Caco-2 (cell line): Measurements from ENCODE around the gene MALAT1. TPM values are rescaled to one million over a fixed set of nuclear protein-coding genes. Genes with fewer than 3 reads are reported as not detected.

Source experiments
- BruUV-seq: library from RNA; stranded (reverse); fragments of 400-500 nt; replicated peaks from 2 replicates; lab custom pipeline; 2021; lab: Mats Ljungman, UMichigan
- CTCF ChIA-PET: fragments of 300-600 bp; sonication (Branson Sonifier 250); formaldehyde crosslinking; loops from one replicate; lab custom pipeline; 2022; ENCODE audit warnings: antibody characterized with exemption; lab: Charles Lee
- POLR2A ChIA-PET: fragments of 300-600 bp; sonication (Branson Sonifier 250); formaldehyde crosslinking; loops from one replicate; lab custom pipeline; 2022; ENCODE audit warnings: antibody characterized with exemption; lab: Charles Lee
- DNase-seq, 2 experiments: peaks; one replicate each; pipeline versions ENCODE4 v3.0.0 to v3.0.0-alpha.2; 2020 to 2022
- H3K27me3 ChIP-seq: replicated peaks from 2 replicates; pipeline ENCODE4 v1.6.0; 2011; ENCODE audit warnings: low read length; ENCODE audit not compliant: control insufficient read depth, insufficient read depth
- H3K36me3 ChIP-seq: 2 replicates; pipeline ENCODE4 v1.5.1; 2011; ENCODE audit warnings: low read length; ENCODE audit not compliant: control insufficient read depth, insufficient read depth
- H3K4me1 ChIP-seq: fragments of 250-450 bp; sonication (Bioruptor Pico); 2 replicates; pipeline ENCODE4 v1.5.1; 2020; ENCODE audit warnings: mild to moderate bottlenecking
- H3K4me3 ChIP-seq: 2 replicates; pipeline ENCODE4 v1.5.1; 2011; ENCODE audit warnings: low read depth, mild to moderate bottlenecking, control low read depth, low read length
- H3K9me3 ChIP-seq: fragments of 250-450 bp; sonication (Bioruptor Pico); 2 replicates; pipeline ENCODE4 v1.5.1; 2020; ENCODE audit warnings: mild to moderate bottlenecking, moderate library complexity
- H3K27ac Mint-ChIP-seq: one replicate; pipeline ENCODE4 v1.8.0; 2022; ENCODE audit warnings: mixed read lengths; ENCODE audit not compliant: unreplicated experiment
- H3K27me3 Mint-ChIP-seq: one replicate; pipeline ENCODE4 v1.8.0; 2022; ENCODE audit warnings: mixed read lengths; ENCODE audit not compliant: insufficient read depth, unreplicated experiment
- H3K36me3 Mint-ChIP-seq: one replicate; pipeline ENCODE4 v1.8.0; 2022; ENCODE audit warnings: mild to moderate bottlenecking, mixed read lengths; ENCODE audit not compliant: insufficient read depth, unreplicated experiment
- H3K4me1 Mint-ChIP-seq: one replicate; pipeline ENCODE4 v1.8.0; 2022; ENCODE audit warnings: low read depth, mixed read lengths; ENCODE audit not compliant: unreplicated experiment
- H3K4me3 Mint-ChIP-seq: one replicate; pipeline ENCODE4 v1.8.0; 2022; ENCODE audit warnings: mild to moderate bottlenecking, moderate library complexity, mixed read lengths; ENCODE audit not compliant: unreplicated experiment
- H3K9me3 Mint-ChIP-seq: one replicate; pipeline ENCODE4 v1.8.0; 2022; ENCODE audit warnings: mixed read lengths; ENCODE audit not compliant: unreplicated experiment
- CTCF ChIP-seq, 2 experiments: fragments of 200-600 bp in 1 of 2; IDR thresholded peaks; 1 replicate in 1 of 2; 2 replicates in 1 of 2; pipeline versions ENCODE4 v1.5.1 to v1.8.0; 2011 to 2022; ENCODE audit warnings: antibody characterized with exemption in 1 of 2, control low read depth in 1 of 2, inconsistent platforms in 1 of 2, low read depth in 1 of 2, low read length in 1 of 2, mild to moderate bottlenecking in 1 of 2, moderate library complexity in 1 of 2; ENCODE audit not compliant: insufficient read depth in 1 of 2, severe bottlenecking in 1 of 2, unreplicated experiment in 1 of 2
- intact Hi-C: fragments of 100-400 bp; cut with micrococcal nuclease; formaldehyde crosslinking; loops from one replicate; pipeline ENCODE4 v1.10.0; 2022; ENCODE audit not compliant: unreplicated experiment
- total RNA-seq: library from RNA; stranded (reverse); gene quantifications from 2 replicates; pipeline ENCODE4 v1.2.3, GENCODE V29; 2022

MALAT1 gene
- total RNA-seq, 1 experiment from 2014 or later: 4,914 TPM

GRCh38 chr11:65505466-65506289 lies 6.8 kb downstream of the MALAT1 start:
- no peaks in the 10 kb centered on the region for H3K36me3 Mint-ChIP-seq
- H3K27me3 ChIP-seq: no peaks in the 10 kb centered on the region
- BruUV-seq: no TSS peak
- peaks cover 34% of the 10 kb centered on the region for H3K4me1 ChIP-seq
- H3K4me1 Mint-ChIP-seq: peaks cover 68% of the 10 kb centered on the region
- peak overlapping the region; percentile 81; the same call in 1 of the 2 replicates for H3K4me3 ChIP-seq
- H3K27me3 Mint-ChIP-seq: peaks cover 3% of the 10 kb centered on the region
- H3K36me3 ChIP-seq: peaks cover 14% of the 10 kb centered on the region
- no peak overlapping the region for H3K4me3 Mint-ChIP-seq
- DNase-seq: no peak
- CTCF ChIA-PET: interaction anchor here (0.6 to 2.0 kb wide), 3 partner anchors 28 to 56 kb away, joined by 4 to 6 read pairs (median 5); no protein-coding TSS in a partner anchor
- POLR2A ChIA-PET: interaction anchor here (0.5 to 13.2 kb wide), 14 partner anchors 8 to 1929 kb away, joined by 3 to 377 read pairs (median 7); partner anchors contain the start of genes MALAT1 and NEAT1
- intact Hi-C loops: no loop called here
- no peaks in the 10 kb centered on the region for H3K9me3 Mint-ChIP-seq
- H3K27ac Mint-ChIP-seq: no peak overlapping the region
- TF ChIP-seq CTCF (IDR thresholded peaks at IDR 0.05; ENCODE audit: insufficient read depth in 1 of 2, low read depth in 1 of 2, low read length in 1 of 2, severe bottlenecking in 1 of 2, unreplicated experiment in 1 of 2): no peak
- no peaks in the 10 kb centered on the region for H3K9me3 ChIP-seq

- no TSS peak for BruUV-seq
- H3K36me3 ChIP-seq: peaks cover 14% of the 10 kb centered on the region
- Mint-ChIP-seq H3K27me3 (peaks cover 3% of the 10 kb centered on the region), H3K36me3 (no peaks in the 10 kb centered on the region), H3K4me1 (peaks cover 68% of the 10 kb centered on the region), H3K27ac (no peak overlapping the region), H3K4me3 (no peak overlapping the region), H3K9me3 (no peaks in the 10 kb centered on the region)
- intact Hi-C loops: no loop called here
- no peak for TF ChIP-seq CTCF (IDR thresholded peaks at IDR 0.05; ENCODE audit: insufficient read depth in 1 of 2, low read depth in 1 of 2, low read length in 1 of 2, severe bottlenecking in 1 of 2, unreplicated experiment in 1 of 2)
- no peak for DNase-seq
- ChIA-PET POLR2A (interaction anchor here (0.6 to 13.2 kb wide), 11 partner anchors 8 to 149 kb away, joined by 3 to 377 read pairs (median 25); partner anchors contain the start of genes MALAT1 and NEAT1), CTCF (interaction anchor here (0.6 to 3.0 kb wide), 5 partner anchors 27 to 125 kb away, joined by 3 to 17 read pairs (median 6); no protein-coding TSS in a partner anchor)
- H3K4me3 ChIP-seq: no peak overlapping the region
- H3K4me1 ChIP-seq: peaks cover 34% of the 10 kb centered on the region
- no peaks in the 10 kb centered on the region for H3K27me3 ChIP-seq
- H3K9me3 ChIP-seq: no peaks in the 10 kb centered on the region
Measured at GRCh38 chr11:65506290-65506771, 7.5 kb downstream of the MALAT1 start.
